GM12872 (cell line): ENCODE measurements around the gene LEKR1.

ENCODE experiments used
- TF ChIP-seq, protein P1 (sequence below): IDR thresholded peaks from 3 replicates; pipeline ENCODE4 v1.5.1; 2011; ENCODE audit warnings: low read depth, mild to moderate bottlenecking, low read length, moderate library complexity; ENCODE audit not compliant: insufficient read depth

The LEKR1 gene

DNA sequence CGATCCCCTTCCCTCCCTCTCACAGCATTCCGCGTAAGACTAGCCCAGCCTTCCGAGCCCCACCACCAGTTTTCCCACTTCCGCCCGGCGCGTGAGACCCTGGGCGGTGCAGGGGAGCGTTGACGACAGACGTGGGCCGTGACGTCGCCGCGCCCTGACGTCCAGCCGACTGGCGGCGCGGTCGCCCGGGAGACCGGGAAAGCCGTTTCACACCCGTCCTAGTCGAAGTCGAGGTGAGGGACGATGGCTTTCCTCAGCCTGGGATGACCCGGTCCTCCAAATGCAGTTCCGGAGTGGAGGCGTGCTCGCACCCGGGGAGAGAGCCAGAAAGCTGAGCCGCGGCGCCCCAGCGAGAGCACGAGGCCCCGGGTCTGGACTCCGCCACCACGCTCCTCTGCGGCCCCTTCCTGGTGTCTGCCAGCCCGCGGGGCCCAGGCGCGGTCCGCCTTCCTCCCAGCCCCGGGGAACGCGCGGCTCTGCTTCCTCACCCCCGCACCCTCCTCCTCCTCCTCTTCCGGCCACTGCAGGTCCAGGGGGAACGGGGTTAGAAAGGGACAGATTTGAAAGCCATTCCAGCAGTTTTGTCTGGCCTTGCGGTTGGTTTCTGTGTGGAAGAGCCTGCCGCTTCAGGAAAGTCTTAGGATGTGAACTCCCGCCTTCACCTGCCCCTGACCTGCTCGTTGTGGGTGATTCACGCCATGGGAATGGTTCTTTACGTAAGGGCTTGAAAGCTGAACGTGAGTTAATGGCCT lies at the start of gene LEKR1:
Gene LEKR1, plus strand, starts transcription at position 210 of the 752 bp plus-strand sequence. CDS start 2,977 bp downstream, outside the sequence.
- TF ChIP-seq, protein P1, sequence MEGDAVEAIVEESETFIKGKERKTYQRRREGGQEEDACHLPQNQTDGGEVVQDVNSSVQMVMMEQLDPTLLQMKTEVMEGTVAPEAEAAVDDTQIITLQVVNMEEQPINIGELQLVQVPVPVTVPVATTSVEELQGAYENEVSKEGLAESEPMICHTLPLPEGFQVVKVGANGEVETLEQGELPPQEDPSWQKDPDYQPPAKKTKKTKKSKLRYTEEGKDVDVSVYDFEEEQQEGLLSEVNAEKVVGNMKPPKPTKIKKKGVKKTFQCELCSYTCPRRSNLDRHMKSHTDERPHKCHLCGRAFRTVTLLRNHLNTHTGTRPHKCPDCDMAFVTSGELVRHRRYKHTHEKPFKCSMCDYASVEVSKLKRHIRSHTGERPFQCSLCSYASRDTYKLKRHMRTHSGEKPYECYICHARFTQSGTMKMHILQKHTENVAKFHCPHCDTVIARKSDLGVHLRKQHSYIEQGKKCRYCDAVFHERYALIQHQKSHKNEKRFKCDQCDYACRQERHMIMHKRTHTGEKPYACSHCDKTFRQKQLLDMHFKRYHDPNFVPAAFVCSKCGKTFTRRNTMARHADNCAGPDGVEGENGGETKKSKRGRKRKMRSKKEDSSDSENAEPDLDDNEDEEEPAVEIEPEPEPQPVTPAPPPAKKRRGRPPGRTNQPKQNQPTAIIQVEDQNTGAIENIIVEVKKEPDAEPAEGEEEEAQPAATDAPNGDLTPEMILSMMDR, result no peak

DNA sequence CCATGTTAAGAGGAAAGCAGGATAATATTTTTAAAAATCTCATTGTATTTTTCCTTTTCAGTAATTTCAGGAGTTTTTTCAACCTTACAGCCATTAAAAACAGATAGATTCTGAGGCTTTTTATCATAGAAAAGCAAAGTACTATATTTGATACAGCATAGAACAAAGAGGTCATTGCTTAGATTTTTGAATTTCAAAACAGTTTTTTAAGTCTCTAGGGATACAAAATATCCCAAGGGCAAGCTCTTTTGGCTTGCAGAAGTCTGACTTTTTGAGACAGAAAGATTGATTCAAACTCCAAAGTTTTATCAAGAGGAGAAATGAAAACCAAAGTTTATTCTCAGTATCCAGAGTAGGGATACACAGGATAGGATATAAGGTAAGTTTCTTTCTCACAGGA lies 49.3 kb upstream of the LEKR1 start:
- TF ChIP-seq, protein P1, result no peak

DNA sequence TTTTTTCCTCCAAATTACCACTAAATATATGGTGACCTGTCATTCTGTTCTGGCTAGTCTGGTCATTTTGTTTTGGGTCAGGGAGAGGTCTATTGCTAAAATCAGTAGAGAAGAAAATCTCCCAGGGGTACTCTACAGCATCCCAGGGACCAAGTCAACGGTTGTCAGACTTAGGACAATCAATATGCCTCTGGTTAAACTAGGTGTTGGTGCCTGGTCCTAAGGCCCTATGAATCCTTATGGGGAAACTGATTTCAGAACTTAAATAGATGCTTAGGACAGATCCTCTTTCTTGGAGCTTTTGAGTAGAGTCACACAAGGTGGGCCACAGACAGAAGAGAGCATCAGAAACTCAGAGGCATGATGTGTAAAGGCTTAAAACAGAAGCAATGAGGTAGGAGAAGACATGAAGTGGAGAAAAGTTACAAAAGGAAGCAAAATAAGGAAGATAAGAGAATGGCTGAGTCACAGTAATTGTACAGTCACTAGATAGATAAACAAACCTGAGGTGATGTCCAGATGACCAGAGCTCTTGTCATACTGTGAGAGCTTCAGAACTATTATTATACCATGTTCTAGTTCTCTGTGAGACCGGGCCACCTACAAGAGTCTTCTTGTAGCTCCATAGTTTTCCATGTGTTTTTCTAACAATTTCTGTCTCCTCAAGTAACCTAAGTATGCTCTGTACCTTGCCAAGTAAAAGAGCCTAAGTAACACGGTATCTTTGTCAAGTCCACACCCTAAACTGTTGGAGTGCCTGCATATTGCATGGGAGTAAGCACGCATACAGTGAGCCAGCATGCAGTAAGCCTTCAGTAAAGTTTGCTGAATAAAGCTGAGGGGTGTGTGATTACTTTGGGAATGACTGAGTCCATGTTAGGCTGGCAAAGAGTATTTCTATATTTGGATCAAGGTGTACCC lies 44.6 kb upstream of the LEKR1 start:
- TF ChIP-seq, protein P1, result no peak

DNA sequence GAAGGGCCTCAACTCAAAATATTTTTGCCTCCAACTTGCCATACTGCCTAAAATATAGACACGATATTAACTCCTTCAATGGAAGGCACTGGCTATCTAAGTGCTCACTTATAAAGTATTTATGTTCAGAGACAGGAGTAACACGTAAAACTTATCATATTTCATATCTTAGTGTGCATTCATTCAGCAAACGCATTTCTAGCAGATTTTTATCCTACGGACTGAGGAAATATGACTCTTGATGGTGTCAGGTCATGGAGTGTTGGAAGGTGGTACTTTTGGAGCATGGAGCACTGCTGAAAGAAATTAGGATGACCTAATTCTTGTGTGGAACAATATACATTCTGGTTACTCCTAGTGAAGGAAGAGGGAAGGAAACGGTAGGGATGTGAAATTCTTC lies 43.8 kb upstream of the LEKR1 start:
- TF ChIP-seq, protein P1, result no peak

DNA sequence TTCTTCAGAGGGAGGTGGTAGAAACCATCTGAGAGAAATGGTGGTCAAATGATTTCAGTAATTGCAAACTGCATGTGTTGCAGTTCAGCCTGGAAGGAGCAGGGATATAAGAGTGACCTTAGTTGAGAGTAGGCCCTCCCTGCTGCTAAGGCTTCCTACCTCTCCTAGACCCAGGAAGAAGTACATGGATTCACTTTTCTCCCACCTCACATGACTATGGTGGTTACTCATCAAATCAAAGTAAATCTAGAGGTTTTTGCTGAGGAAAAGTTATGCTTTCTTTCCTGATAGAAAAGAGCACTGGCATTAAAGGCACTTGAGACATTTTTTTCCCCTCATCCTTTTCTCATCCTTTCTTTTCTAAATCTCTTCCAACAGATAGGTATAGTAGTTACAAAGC lies 43.2 kb upstream of the LEKR1 start:
- TF ChIP-seq, protein P1, result no peak

DNA sequence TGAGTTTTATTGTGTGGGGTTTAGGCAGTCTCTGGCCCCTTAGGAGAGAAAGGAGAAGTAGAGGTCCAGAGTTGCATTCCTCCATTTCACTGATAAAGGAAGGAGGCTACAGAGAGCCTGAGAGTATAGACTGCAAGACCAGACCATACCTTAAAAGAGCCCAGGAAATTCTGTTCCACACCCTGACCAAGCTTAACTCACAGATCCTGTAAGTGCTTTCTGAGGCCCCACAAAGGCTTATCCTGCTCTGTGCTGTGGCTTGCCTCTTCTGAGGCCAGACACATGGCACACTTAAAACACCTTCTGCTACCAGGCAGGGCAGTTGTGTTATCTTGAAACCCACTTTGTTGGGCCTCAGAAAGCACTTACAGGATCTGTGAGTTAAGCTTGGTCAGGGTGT lies 39.2 kb upstream of the LEKR1 start:
- TF ChIP-seq, protein P1, result no peak

DNA sequence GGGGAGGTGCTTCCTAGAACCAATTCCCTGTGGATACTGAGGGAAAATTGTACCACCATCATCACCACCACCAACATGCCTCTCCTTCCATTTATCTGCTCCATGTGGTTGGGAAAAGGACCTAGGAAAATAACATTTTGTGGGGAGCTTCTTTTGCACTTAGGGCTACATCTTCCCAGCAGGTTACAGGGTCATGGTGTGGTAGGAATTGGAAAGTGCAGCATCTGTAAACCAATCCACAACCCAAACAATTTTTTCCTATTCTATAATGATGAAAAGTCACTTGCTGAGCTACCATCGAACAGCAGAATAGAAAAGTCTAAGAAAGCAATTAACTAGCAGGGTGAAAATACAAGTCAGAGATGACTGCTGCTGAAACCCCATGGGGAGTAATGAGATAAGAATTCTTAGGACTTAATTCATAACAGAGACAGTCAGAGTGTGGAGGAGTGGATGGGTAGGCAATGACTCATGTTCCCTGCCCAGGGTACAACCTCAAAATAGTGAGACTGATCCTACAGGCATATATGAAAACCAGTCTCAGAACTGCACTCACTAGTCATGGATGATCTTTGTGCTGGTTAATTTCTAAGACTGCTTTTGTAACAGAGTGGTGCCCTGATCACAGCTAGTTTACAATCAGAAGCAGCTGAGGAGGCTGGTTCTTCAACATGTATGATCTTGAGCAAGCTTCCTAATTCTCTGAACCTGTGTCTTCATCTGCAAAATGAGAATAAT lies 38.1 kb upstream of the LEKR1 start:
- TF ChIP-seq, protein P1, result no peak
